C4-2B (cell line): ENCODE results near the gene PLK5.

Experiments used
- H3K27ac ChIP-seq: fragments of 450-650 bp; 2 replicates; pipeline ENCODE4 v1.5.1; 2017
- CTCF ChIP-seq: fragments of 450-650 bp; conservative IDR thresholded peaks from 2 replicates; pipeline ENCODE4 v1.5.1; 2017; ENCODE audit warnings: mild to moderate bottlenecking
- ZFX ChIP-seq: fragments of 450-650 bp; IDR thresholded peaks from 2 replicates; pipeline ENCODE4 v1.6.1; 2017

PLK5 gene

DNA sequence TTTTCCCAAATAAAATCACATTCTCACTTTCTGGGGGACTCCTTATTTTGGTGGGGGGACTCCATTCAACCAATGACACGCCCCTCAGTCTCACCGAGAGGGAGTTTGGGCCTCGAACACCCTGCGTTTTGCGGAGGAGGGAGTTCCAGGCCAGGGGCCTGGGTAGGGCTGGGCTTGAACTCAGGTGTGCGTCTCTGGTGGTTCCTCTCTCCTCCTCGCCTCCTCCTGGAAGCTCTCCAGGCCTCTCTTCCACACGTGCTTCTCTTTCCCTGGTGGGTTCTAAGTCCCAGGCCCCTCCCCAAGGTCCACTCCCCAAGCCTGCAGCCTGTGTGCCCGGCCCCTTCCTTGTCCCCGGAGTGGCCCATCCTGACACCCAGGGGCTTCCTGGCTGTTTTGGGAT lies 29.5 kb downstream of the PLK5 start:
- H3K27ac ChIP-seq = no peak overlapping the region
- no peak for TF ChIP-seq ZFX
- no peak for TF ChIP-seq CTCF

DNA sequence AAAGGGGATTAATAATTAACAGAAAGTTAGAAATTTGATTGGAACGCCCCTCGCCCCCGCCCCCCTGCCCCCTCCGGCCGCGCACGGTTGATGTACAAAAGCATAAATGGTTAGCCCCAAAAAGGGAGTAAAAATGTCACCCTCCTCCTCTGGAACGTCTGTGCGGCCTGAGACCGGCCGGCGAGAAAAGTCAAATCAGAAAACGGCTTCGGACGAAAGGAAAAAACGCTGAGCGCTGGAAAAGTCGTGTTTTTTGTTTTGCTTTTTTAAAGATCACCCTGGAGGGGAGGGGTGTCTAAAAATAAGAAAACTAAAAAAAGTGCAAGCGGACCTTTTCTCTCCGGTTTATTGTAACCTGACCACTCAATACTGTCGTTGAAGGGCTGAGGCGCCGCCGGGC lies 31.1 kb downstream of the PLK5 start:
- H3K27ac ChIP-seq = no peak overlapping the region
- TF ChIP-seq ZFX (no peak), CTCF (no peak)

DNA sequence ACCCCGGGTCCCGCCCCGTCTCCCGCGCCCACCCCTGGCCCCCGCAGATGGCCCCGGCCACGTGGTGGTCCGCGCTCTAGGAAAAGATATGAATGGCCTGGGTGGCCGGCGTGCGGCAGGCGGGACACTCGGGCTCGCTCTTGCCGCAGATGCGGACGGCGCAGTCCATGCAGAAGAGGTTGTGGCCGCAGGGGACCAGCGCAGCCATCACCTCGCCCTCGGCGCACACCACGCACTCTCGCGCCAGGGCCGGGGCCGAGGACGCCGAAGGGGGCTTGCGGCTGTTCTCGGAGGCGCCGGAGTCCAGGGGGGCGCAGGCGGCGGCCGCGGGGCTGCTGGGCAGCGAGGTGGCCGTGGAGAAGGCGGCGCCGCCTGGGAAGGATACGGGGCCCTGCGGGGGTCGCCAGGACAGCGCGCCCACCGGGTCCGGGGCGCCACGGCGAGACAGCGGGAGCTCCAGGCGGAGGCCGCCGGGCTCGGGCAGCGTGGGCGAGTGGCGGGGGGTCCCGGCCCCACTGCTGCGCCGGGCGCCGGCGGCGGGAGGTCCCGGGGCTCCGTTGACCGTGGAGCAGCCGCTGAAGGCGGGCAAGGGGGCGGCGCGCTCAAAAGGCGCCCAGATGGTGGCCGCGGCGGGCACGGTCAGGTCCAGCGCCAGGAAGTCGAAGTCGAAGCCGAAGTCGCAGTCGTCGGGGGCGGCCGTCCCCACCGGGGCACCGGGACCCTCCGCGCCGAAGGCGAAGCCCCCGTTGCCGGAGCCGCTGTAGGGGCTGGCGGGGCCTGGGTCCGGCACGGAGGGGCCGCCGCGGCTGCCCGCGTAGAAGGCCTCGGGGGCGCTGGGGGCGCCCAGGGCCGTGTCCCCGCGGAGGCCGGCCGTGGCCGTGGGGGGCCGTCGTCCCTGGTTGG lies 31.9 kb downstream of the PLK5 start:
- no peak for TF ChIP-seq ZFX
- no peak for TF ChIP-seq CTCF
- H3K27ac ChIP-seq = no peak overlapping the region

GRCh38 chr19:1556390-1557070 lies 32.7 kb downstream of the PLK5 start:
- H3K27ac ChIP-seq = no peak overlapping the region
- TF ChIP-seq CTCF (no peak), ZFX (no peak)

- TF ChIP-seq CTCF (no peak), ZFX (no peak)
- no peak overlapping the region for H3K27ac ChIP-seq
Observed at GRCh38 chr19:1558552-1558951, 34.7 kb downstream of the PLK5 start.

DNA sequence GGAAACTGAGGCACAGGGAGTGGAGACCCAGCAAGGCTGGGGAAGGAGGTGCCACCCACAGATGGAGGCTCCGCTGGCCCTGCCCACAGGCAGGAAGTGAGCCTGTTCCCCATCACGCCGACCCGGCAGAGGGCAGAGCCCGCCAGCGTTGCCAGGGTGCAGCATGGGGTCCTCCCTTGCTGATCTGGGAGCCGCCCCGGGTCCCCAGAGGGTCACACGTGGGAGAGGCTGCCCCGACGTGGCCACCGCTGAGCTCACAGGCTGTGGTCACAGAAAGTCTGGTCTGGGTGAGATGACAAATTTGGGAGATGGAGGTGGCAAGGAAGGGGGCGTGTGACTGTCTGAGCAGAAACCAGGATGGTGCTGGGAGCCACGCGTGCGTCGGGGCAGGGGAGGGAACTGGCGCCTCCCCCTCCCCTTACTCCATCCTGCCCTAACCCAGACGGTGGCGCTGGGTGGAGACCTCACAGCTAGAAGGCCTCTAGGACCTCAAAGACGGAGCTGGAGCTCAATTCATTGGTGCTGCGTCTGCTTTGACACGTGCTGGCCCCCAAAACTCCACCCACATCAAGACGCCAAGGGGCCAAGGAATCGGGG lies 36.5 kb downstream of the PLK5 start:
- TF ChIP-seq CTCF = no peak
- TF ChIP-seq ZFX = no peak
- no peak overlapping the region for H3K27ac ChIP-seq
